ENCODE measurements around the gene HHIPL2.
"Not testable (repeated sequence)": the region's sequence is repeated elsewhere in the genome, so short reads cannot be mapped to it uniquely, and the experiment has no call there.

HHIPL2 gene

DNA sequence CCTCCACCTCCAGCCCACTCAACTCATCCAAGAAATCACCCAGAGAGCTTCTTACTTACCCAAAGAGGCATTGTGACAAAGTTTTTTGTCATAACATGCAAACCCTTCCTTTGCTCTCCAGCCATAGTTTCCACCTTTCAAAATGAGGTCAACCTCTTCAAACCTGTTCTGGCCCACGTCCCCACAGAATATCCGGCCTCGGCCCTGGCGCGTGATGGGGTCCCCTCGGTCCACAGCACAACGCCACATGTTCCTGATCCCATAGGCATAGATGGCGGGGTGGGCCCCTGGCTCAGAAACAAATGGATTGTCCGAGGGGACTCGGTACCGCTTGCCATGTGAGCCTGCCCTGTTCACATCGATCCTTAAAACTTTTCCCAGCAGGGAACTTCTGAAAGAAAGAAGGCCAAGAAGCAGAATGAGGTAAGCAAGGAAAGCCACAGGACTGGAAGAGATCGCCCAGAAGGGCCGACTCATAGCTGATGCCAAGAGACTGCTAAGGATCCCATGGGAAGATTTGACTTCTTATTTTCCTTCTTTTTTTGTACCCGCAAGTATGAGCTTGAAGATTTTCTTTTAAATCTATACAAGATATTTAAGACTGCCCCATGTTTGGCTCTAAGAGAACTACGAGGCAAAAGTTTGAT is 7.8 kb downstream of the HHIPL2 start:
- DNase-seq: no peak

DNA sequence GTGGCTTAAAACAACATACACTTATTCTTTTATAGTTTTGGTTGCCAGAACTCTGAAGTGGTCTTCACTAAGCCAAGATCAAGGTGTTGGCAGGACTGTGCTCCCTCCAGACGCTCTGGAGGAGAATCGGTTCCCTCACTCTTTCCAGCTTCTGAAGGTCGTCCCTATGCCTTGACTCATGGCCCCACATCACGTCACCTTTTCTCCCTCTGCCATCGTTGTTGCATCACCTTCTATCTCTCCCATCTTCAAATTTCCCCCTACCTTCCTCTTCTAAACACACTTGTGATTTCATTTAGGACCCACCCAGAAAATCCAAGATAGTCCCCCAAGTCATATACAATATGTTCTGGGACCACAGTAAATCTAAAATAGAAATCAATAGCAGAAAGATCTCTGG is 12.4 kb downstream of the HHIPL2 start:
- DNase-seq: no peak

DNA sequence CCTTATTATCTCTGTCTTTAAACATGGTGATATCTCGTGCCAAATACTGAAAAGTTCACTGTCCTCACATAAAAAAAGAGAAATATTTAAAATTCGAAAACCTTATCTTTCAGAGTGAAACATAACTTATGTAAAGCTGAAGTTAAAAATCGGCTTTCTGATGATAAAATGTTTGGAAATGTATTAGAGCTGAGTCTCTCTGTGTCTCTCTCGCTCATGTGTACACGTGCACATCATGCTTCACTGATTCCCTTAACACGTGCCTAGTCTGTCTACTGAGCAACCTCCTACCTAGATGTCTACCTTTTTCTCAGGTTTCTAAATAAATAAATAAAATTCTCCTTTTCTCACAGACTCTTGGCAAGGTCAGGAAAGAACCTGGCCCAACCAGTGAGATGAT is 17.1 kb downstream of the HHIPL2 start:
- no peak for DNase-seq

DNA sequence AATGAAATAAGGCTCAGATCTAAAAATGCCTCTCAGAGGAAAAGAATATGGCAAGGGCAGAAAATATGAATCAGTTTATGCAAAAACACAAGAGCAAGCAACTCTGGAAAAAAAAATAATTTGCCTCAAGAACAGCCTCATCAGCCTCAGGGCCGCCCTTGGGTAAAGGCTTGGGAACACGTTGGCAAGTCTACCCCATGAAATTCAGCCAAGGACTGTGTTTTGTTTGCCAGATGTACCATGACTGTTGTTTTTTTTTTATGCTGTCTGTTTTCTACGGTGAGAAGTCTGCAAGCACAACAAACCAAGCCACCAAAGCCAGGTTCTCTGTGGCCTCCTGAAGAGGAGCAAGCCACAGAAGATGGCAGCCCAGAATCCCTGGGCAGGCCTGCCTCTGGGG is 18.0 kb downstream of the HHIPL2 start:
- no peak for DNase-seq

DNA sequence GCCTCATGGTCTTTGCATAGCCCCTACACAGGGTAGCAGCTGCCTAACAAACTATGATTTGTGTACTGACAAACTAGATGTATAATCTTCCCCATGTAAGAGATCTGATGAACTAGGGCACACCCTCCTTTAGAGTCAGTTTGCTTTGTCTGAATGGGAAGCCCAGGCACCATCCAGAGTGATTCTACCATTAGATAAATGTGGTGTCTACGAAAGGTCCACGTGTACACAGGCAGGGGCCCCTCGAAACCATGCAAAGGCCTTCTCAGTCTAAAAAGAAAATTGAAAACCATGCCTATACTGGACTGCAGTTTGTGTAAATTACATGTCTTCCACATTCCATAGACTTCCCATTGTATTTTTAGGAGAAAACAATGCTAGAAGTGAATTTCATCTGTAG is 18.7 kb downstream of the HHIPL2 start:
- DNase-seq: no peak

DNA sequence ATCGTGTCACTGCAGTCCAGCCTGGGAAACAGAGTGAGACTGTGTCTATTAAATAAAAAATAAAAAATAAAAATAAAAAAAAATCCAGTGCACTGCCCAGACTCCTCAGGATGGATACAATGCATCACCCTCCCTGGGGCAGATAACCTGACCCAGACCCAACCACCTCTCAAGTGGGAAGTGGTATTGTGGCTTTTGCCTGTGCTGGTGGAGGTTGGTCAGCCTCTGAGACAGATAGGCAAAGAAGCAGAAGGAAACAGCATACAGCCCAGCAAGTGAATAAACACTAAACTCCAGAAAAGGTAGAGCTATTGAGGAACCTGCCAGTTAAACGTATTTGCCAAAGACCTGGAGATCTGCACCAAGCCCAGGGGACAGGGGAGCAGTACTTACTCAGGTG is 22.0 kb downstream of the HHIPL2 start:
- DNase-seq: no peak

DNA sequence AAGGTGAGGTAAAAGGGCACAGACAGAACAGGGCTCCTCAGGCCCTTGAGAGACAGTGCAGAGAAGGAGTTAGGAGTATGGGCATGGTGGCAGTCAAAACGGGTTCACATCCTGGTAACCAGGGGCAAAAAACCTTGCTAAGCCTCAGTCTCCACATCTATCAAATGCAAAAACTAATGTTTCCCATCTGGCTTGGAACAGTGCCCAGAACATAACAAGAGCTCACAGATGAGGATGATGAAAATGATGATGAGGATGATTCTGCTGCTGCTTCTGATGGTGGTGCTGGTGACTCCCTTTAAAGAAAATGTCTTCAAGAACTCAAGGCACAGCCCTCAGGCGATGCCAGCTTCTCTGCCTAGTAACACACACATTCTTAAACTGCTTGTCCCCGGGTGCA is 24.1 kb downstream of the HHIPL2 start:
- no peak for DNase-seq

DNA sequence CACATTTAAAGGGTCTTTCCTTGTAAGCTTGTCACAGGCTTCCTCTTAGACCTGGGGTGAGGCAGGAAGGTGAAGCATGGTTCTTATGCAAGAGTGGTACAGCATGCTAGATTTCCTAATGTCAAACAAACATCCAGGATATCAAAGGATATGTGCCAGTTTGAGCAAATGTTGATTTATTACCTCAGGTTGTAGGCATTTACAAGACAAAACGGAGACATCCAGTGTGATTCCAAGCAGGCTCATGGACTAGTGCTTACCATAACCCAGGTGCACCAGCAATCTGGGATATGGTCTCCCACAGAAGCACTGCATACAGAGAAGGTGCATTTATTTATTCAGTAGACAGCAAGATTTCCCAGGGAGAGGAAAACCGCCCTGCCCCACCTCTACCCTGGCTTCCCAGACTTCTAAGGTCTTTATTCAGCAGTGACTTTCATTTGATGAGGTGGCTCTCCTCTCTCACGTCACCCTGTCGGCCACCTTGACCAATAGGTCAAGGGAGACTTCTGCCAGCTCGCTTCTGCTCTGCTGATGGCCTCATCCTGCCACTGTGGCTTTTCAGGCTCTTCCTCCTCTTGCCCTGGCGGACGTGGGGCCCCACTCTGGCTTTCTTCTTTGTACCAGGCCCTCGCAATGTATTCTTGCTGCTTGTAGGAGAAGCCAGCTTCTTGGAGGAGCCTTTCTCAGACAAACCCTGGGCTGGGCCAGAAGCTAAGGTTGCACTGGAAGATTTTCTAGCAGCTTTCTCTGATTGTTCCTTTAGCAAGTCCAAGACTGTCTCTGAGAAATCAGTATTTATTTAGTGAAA is 25.6 kb downstream of the HHIPL2 start:
- DNase-seq: no peak

DNA sequence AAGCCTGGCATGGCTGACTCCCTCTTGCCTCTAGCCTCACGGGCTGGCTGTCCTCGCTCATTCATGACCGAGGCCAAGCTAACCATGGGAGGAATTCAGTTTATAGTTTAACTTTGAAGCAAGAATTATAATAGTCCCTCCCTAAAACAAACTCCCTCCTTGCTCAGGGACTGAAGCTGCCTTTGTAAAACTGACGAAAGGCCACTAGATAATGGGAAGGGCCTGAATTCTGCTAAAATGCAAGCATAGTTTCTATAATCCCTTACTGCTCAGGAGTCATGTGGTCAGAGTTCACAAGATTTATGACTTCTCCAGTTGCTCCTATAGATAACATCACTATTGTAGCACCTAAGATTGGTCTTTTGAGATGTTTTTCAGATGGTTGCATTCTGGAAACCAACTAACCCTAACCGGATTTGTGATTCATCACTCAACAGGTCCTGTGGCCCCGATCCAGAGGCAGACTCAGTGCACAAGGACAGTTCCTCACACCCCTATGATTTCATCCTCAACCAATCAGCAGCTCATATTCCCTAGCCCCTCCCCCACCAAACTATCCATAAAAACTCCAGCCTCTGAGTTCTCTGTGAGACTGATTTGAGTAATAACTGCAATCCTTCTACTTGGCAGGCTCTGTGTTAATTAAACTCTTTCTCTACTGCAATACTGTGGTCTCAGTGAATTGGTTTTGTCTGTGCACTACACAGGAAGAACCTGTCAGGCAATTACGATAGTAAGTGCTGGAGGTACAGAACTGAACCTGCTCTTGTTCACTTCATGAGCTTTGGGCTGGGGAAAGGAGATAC is 26.4 kb downstream of the HHIPL2 start:
- DNase-seq: no peak

DNA sequence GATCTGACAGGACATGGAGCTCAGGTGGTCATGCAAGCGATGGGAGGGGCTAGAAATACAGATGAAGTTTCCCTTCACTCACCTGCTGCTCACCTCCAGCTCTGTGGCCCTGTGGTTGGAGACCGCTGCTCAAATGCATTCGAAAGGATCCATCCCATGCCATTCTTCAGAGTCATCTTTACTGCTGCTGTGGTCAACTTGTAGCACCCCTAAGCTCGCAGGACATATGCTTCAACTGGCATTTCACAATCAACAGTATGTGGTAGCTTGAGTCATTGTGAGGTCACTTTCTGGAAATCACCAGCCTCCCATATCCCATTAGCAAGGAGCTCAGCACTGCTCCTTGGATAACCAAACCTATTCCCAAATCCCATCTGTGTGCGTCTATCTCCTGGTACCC is 58.4 kb downstream of the HHIPL2 start:
- DNase-seq: not testable (repeated sequence)

DNA sequence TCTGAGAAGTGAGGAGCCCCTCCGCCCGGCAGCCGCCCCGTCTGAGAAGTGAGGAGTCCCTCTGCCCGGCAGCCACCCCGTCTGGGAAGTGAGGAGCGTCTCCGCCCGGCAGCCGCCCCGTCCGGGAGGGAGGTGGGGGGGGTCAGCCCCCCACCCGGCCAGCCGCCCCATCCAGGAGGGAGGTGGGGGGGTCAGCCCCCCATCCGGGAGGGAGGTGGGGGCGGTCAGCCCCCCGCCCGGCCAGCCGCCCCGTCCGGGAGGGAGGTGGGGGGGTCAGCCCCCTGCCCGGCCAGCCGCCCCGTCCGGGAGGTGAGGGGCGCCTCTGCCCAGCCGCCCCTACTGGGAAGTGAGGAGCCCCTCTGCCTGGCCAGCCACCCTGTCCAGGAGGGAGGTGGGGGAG is 60.1 kb downstream of the HHIPL2 start:
- DNase-seq: not testable (repeated sequence)

DNA sequence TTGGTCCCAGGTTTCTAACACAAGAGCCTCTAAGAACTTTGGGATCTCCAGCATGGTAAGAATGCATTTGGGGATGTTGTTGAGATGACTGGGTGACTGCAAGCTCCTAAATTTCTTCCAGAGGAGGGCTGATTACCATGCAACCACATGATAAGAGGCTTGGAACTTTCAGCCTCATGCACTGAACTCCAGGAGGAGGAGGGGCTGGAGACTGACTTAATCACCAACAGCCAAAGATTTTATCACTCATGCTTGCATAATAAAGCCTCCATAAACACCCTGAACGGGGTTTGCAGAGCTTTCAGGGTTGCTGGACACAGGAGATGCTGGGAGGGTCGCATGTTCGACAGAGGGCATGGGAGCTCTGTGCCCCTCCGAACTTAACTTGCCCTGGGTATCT is 63.9 kb downstream of the HHIPL2 start:
- DNase-seq: not testable (repeated sequence)

DNA sequence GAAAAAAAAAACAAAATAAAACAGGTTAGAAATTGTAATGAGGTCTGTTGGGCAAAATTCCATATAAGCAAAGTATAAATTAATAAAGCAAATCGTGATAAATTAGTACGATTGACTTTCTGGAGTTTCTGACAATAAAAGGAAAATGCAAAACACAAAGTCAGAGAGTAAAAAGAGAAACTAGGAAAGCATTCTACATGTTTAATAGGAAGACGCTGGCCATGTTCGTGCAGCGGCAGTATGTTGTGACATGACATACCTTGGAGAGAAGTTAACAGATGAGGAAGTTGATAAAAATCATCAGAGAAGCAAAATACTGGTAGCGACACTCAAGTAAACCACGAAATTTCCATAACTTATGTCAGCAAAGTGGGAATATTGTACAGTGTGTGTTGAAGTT is 68.3 kb downstream of the HHIPL2 start:
- not testable (repeated sequence) for DNase-seq

DNA sequence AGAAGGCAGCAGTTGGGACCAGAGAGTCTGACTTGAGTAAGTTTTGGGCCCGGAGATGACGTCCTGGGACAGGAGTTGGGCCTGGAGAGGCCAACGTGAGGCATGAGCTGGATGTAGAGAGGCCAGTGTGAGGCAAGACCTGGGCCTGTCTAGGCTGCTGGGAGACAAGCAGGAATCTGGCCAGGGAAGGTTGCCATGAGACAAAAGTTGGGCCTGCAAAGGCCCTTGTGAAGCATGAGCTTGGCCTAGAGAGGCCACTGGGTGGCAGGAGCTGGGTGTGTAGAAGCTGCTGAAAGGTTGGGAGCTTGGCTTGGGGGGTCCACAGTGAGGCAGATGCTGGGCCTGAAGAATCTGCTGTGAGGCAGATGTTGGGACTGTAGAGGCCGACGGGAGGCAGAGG is 71.5 kb downstream of the HHIPL2 start:
- DNase-seq: not testable (repeated sequence)

DNA sequence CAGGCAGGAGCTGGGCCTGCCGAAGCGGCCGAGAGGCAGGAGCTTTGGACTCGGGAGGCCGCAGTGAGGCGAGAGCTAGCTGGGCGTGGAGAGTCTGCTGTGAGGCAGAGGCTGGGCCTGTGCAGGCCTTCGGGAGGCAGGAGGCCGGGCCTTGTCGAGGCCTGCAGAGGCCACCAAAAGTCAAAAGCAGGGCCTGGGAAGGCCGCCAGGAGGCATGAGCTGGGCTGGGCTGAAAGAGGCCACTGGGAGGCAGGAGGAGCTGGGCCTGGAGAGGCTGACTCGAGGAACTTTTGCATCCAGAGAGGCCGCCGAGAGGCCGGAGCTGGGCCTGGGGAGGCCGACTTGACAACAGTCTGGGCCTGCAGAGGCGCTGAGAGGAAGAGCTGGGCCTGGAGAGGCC is 74.2 kb downstream of the HHIPL2 start:
- DNase-seq: not testable (repeated sequence)

DNA sequence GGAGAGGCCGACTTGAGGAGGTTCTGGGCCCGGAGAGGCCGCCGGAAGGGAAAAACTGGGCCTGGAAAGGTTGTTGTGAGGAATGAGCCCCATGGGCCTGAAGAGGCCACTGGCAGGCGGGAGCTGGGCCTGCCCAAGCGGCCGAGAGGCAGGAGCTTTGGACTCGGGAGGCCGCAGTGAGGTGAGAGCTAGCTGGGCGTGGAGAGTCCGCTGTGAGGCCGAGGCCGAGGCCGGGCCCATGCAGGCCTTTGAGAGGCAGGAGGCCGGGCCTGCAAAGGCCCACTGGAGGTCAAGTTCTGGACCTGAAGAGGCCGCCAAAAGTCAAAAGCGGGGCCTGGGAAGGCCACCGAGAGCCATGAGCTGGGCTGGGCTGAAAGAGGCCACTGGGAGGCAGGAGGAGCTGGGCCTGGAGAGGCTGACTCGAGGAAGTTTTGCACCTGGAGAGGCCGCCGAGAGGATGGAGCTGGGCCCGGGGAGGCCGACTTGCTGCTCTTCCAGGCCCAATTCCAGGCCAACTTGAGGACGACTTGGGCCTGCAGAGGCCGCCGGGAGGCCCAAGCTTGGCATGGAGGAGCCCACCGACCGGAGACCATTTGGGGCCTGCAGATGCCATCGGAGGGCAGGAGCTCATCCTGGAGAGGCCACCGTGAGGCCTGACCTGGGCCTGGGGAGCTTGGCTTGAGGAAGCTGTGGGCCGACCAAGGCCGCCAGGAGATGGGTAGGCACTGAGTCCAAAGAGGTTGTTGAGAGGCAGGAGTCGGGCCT is 74.9 kb downstream of the HHIPL2 start:
- DNase-seq: not testable (repeated sequence)
